ENCODE results near the gene DHX15.

DHX15 gene

GRCh38 chr4:24570574-24571236, 13.6 kb downstream of the DHX15 start:
- peaks cover 78% of the 10 kb centered on the region for H3K36me3 ChIP-seq (replicated peaks)
- no peaks in the 10 kb centered on the region for H3K27me3 ChIP-seq (ENCODE audit: low read depth)
- H3K4me3 ChIP-seq: no peak overlapping the region
- DNase-seq (ENCODE audit: low spot score in 2 of 2): no peak
- H3K4me1 ChIP-seq: peaks cover 7% of the 10 kb centered on the region; the same call in 1 of the 2 replicates
- no peaks in the 10 kb centered on the region for H3K9me3 ChIP-seq
- in situ Hi-C loops (cut with MboI; ENCODE audit: low sequenced_read_pairs): no loop called here

GRCh38 chr4:24570172-24570571, 14.2 kb downstream of the DHX15 start:
- Histone ChIP-seq H3K4me1 (peaks cover 10% of the 10 kb centered on the region), H3K9me3 (no peaks in the 10 kb centered on the region), H3K4me3 (no peak overlapping the region), H3K36me3 (replicated peaks) (peaks cover 78% of the 10 kb centered on the region), H3K27me3 (ENCODE audit: low read depth) (no peaks in the 10 kb centered on the region)
- no peak for DNase-seq (ENCODE audit: low spot score in 2 of 2)
- in situ Hi-C loops (cut with MboI; ENCODE audit: low sequenced_read_pairs): no loop called here

GRCh38 chr4:24569662-24570061, 14.7 kb downstream of the DHX15 start:
- Histone ChIP-seq H3K27me3 (ENCODE audit: low read depth) (no peaks in the 10 kb centered on the region), H3K9me3 (no peaks in the 10 kb centered on the region), H3K4me3 (no peak overlapping the region), H3K4me1 (peaks cover 10% of the 10 kb centered on the region), H3K36me3 (replicated peaks) (peaks cover 77% of the 10 kb centered on the region)
- no peak for DNase-seq (ENCODE audit: low spot score in 2 of 2)
- in situ Hi-C loops (cut with MboI; ENCODE audit: low sequenced_read_pairs): loop anchor here (10.0 kb wide), 1 partner anchor 115 kb away; no protein-coding TSS in a partner anchor

GRCh38 chr4:24568425-24568824, 15.9 kb downstream of the DHX15 start:
- H3K36me3 ChIP-seq (replicated peaks): peaks cover 75% of the 10 kb centered on the region
- no peak for DNase-seq (ENCODE audit: low spot score in 2 of 2)

GRCh38 chr4:24565054-24565453, 19.3 kb downstream of the DHX15 start:
- DNase-seq (ENCODE audit: low spot score in 2 of 2): no peak
- no peaks in the 10 kb centered on the region for H3K9me3 ChIP-seq
- in situ Hi-C loops (cut with MboI; ENCODE audit: low sequenced_read_pairs): loop anchor here (10.0 kb wide), 1 partner anchor 120 kb away; no protein-coding TSS in a partner anchor
- H3K36me3 ChIP-seq (replicated peaks): peaks cover 57% of the 10 kb centered on the region
- no peak overlapping the region for H3K4me3 ChIP-seq
- H3K27me3 ChIP-seq (ENCODE audit: low read depth): no peaks in the 10 kb centered on the region
- H3K4me1 ChIP-seq: peaks cover 4% of the 10 kb centered on the region

More at GRCh38 chr4:24568425-24568824, 15.9 kb downstream of the DHX15 start:
- no peaks in the 10 kb centered on the region for H3K9me3 ChIP-seq
- in situ Hi-C loops (cut with MboI; ENCODE audit: low sequenced_read_pairs): loop anchor here (10.0 kb wide), 1 partner anchor 116 kb away; no protein-coding TSS in a partner anchor
- H3K4me3 ChIP-seq: no peak overlapping the region
- peaks cover 10% of the 10 kb centered on the region for H3K4me1 ChIP-seq
- no peaks in the 10 kb centered on the region for H3K27me3 ChIP-seq (ENCODE audit: low read depth)

GRCh38 chr4:24564488-24564887, 19.9 kb downstream of the DHX15 start:
- Histone ChIP-seq H3K4me3 (no peak overlapping the region), H3K27me3 (ENCODE audit: low read depth) (no peaks in the 10 kb centered on the region), H3K36me3 (replicated peaks) (peaks cover 51% of the 10 kb centered on the region), H3K4me1 (peaks cover 4% of the 10 kb centered on the region), H3K9me3 (no peaks in the 10 kb centered on the region)
- in situ Hi-C loops (cut with MboI; ENCODE audit: low sequenced_read_pairs): loop anchor here (10.0 kb wide), 1 partner anchor 120 kb away; no protein-coding TSS in a partner anchor
- no peak for DNase-seq (ENCODE audit: low spot score in 2 of 2)

GRCh38 chr4:24561438-24562139, 22.8 kb downstream of the DHX15 start:
- Histone ChIP-seq H3K4me1 (peaks cover 9% of the 10 kb centered on the region), H3K9me3 (no peaks in the 10 kb centered on the region), H3K4me3 (no peak overlapping the region), H3K36me3 (replicated peaks) (peaks cover 36% of the 10 kb centered on the region), H3K27me3 (ENCODE audit: low read depth) (no peaks in the 10 kb centered on the region)
- DNase-seq (ENCODE audit: low spot score in 2 of 2): no peak
- in situ Hi-C loops (cut with MboI; ENCODE audit: low sequenced_read_pairs): loop anchor here (10.0 kb wide), 1 partner anchor 123 kb away; no protein-coding TSS in a partner anchor

GRCh38 chr4:24560868-24561368, 23.4 kb downstream of the DHX15 start:
- DNase-seq (ENCODE audit: low spot score in 2 of 2): no peak
- Histone ChIP-seq H3K27me3 (ENCODE audit: low read depth) (no peaks in the 10 kb centered on the region), H3K4me3 (no peak overlapping the region), H3K9me3 (no peaks in the 10 kb centered on the region), H3K4me1 (peaks cover 9% of the 10 kb centered on the region), H3K36me3 (replicated peaks) (peaks cover 38% of the 10 kb centered on the region)
- in situ Hi-C loops (cut with MboI; ENCODE audit: low sequenced_read_pairs): loop anchor here (10.0 kb wide), 1 partner anchor 124 kb away; no protein-coding TSS in a partner anchor

- H3K4me3 ChIP-seq: no peak overlapping the region
- no peak for DNase-seq (ENCODE audit: low spot score in 2 of 2)
- in situ Hi-C loops (cut with MboI; ENCODE audit: low sequenced_read_pairs): loop anchor here (10.0 kb wide), 1 partner anchor 125 kb away; no protein-coding TSS in a partner anchor
- H3K4me1 ChIP-seq: peaks cover 5% of the 10 kb centered on the region
- no peaks in the 10 kb centered on the region for H3K9me3 ChIP-seq
- H3K27me3 ChIP-seq (ENCODE audit: low read depth): no peaks in the 10 kb centered on the region
- H3K36me3 ChIP-seq (replicated peaks): peaks cover 38% of the 10 kb centered on the region
These were observed 24.5 kb downstream of the DHX15 start for GRCh38 chr4:24559889-24560288.

- no peaks in the 10 kb centered on the region for H3K9me3 ChIP-seq
- peaks cover 5% of the 10 kb centered on the region for H3K4me1 ChIP-seq
- H3K36me3 ChIP-seq (replicated peaks): peaks cover 38% of the 10 kb centered on the region
- no peak overlapping the region for H3K4me3 ChIP-seq
- no peaks in the 10 kb centered on the region for H3K27me3 ChIP-seq (ENCODE audit: low read depth)
- in situ Hi-C loops (cut with MboI; ENCODE audit: low sequenced_read_pairs): no loop called here
- DNase-seq (ENCODE audit: low spot score in 2 of 2): no peak
These were observed 25.1 kb downstream of the DHX15 start for GRCh38 chr4:24559032-24559821.

GRCh38 chr4:24557026-24558025, 27.0 kb downstream of the DHX15 start:
- no peaks in the 10 kb centered on the region for H3K27me3 ChIP-seq (ENCODE audit: low read depth)
- peaks cover 5% of the 10 kb centered on the region for H3K4me1 ChIP-seq
- no peaks in the 10 kb centered on the region for H3K9me3 ChIP-seq
- no peak for DNase-seq (ENCODE audit: low spot score in 2 of 2)
- H3K4me3 ChIP-seq: no peak overlapping the region
- H3K36me3 ChIP-seq (replicated peaks): peaks cover 45% of the 10 kb centered on the region
- in situ Hi-C loops (cut with MboI; ENCODE audit: low sequenced_read_pairs): no loop called here

GRCh38 chr4:24551492-24552289, 32.7 kb downstream of the DHX15 start:
- in situ Hi-C loops (cut with MboI; ENCODE audit: low sequenced_read_pairs): no loop called here
- H3K27me3 ChIP-seq (ENCODE audit: low read depth): no peaks in the 10 kb centered on the region
- no peaks in the 10 kb centered on the region; the same call in 1 of the 2 replicates for H3K4me1 ChIP-seq
- H3K9me3 ChIP-seq: no peaks in the 10 kb centered on the region
- H3K4me3 ChIP-seq: no peak overlapping the region
- no peak for DNase-seq (ENCODE audit: low spot score in 2 of 2)
- H3K36me3 ChIP-seq (replicated peaks): peaks cover 74% of the 10 kb centered on the region
